HG02970 (cell line): ENCODE results near the gene SRSF7.
"Not testable (repeated sequence)": the region's sequence is repeated elsewhere in the genome, so short reads cannot be mapped to it uniquely, and the experiment has no call there.

Experiments used
- ATAC-seq: cut with Tn5 transposase; IDR thresholded peaks from one replicate; pipeline ENCODE4 v1.9.1; 2021; ENCODE audit warnings: mild to moderate bottlenecking, moderate library complexity, moderate number of reproducible peaks; ENCODE audit not compliant: unreplicated experiment, low FRiP score

The SRSF7 gene

DNA sequence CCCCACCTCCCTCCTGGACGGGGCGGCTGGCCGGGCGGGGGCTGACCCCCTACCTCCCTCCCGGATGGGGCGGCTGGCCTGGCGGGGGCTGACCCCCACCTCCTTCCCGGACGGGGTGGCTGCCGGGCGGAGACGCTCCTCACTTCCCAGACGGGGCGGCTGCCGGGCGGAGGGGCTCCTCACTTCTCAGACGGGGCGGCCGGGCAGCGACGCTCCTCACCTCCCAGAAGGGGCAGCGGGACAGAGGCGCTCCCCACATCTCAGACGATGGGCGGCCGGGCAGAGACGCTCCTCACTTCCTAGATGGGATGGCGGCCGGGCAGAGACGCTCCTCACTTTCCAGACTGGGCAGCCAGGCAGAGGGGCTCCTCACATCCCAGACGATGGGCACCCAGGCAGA lies 4.7 kb upstream of the SRSF7 start:
- ATAC-seq, result not testable (repeated sequence)

- no peak for ATAC-seq
Observed at GRCh38 chr2:38754506-38754905, 3.3 kb upstream of the SRSF7 start.

DNA sequence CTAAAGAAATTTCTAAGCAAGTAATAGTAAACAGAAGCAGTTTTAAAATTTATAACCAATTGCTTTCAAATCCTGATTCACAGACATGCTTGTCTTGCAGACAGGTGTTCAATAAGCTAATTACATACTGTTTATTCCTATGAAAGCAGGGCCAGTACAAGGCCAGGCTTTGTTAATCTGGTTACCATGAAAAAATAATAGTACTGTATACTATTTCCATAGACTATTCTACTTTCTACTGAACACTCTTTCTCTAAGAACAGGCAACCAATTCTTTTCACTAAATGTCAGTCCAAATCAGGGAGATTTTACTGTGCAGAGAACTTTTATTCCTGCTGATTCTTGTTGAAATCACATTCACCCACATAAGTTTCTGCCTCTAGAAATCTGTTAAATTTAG lies 2.9 kb upstream of the SRSF7 start:
- ATAC-seq, result no peak

- no peak for ATAC-seq
Observed at GRCh38 chr2:38751596-38752410, 642 bp upstream of the SRSF7 start.

GRCh38 chr2:38750011-38750890 lies 910 bp downstream of the SRSF7 start:
- peak; percentile 26 for ATAC-seq

GRCh38 chr2:38748943-38749804 lies 2.0 kb downstream of the SRSF7 start:
- no peak for ATAC-seq

GRCh38 chr2:38748391-38748790 lies 2.8 kb downstream of the SRSF7 start:
- no peak for ATAC-seq

GRCh38 chr2:38747819-38748218 lies 3.3 kb downstream of the SRSF7 start:
- ATAC-seq, result no peak

DNA sequence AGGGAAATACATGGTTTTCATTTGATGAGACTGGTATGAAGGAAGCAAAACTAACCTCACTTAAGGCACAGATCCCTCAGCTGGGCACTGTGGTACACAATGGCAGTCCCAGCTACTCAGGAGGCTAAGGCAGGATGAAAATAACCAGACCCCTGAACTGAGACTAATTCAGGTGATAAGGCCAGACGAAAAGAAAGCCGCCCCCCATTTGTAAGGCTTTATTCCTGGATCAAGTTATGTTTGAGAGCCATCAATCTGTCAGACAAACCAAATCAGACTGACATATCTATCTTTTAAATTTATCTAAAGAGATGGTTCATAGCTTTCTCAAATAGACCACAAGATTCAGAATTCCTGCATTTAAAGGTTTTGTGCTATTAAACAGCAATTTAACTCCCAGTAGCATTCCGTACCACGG lies 4.1 kb downstream of the SRSF7 start:
- ATAC-seq, result no peak

DNA sequence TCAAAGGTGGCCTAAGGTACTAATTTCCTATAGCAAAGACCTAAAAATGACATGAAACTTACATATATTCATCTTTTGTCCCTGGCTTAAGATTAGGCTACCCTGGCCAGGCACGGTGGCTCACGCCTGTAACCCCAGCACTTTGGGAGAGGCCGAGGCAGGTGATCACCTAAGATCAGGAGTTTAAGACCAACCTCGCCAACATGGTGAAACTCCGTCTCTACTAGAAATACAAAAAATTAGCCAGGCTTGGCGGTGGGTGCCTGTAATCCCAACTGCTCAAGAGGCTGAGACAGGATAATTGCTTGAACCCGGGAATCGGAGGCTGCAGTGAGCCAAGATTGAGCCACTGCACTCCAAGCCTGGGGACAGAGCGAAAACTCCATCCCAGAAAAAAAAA lies 5.9 kb downstream of the SRSF7 start:
- no peak for ATAC-seq

GRCh38 chr2:38744399-38744780 lies 6.8 kb downstream of the SRSF7 start:
- ATAC-seq, result no peak

GRCh38 chr2:38743672-38744398 lies 7.3 kb downstream of the SRSF7 start:
- no peak for ATAC-seq

DNA sequence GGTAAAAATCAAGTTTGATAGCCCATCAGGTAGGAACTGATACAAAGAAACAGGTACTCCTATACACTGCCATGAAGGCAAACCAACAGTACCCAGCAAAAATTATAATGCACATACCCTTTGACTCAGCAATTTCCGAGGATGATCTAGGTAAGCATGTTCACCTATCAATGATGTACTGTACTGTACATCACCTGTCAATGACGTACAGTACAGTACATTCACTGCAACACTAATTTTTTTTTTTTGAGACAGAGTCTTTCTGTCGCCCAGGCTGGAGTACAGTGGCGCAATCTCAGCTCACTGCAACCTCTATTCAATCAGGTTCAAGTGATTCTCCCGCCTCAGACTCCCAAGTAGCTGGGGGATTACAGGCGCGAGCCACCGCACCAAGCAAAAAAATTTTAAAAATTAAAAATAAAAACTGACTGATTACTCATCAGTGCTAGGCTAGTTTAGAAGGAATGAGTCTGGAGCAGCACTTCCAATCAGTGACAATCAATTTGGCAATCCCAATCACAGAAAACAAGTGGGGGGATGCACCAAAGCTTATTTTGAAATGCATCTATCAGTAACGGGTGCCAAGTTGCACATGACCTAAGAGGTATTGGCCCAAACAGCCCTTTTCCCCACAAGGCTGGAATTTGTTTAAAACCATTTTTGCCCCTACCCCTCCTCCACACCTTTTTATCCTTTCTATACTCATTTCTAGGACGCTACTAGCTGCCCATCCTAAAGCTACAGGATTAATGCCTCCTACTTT lies 8.2 kb downstream of the SRSF7 start:
- no peak for ATAC-seq

DNA sequence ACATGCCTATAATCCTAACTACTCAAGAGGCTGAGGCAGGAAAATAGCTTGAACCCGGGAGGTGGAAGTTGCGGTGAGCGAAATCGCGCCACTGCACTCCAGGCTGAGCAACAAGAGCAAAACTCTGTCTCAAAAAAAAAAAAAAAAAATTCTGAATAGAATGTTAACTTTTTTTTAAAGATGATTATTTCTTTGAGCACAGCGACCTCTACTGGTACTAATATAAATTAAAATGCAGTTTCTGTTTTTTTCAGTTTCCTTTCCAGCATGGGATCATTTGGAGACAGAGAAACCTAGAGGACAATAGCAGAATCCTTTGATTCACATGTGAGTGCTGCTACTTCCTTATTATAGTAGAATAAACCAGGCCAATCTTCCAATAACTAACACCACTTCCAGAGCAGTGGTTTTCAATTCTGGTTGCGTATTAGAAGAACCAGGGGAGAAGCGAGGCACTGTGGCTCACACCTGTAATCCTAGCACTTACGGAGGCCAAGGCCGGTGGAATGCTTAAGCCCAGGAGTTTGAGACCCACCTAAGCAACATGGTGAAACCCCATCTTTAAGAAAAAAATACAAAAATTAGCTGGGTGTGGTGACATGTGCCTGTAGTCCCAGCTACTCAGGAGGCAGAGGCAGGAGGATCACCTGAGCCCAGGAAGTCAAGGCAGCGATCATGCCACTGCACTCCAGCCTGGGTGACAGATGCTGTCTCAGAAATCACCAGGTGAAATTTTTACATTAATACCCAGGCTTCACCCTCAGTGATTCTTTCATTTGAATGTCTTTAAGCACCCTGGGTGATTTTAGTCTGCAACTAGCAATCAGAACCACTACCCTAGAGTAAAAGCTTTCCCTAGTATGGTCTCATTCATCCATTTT lies 10.1 kb downstream of the SRSF7 start:
- ATAC-seq, result no peak

GRCh38 chr2:38739524-38739923 lies 11.6 kb downstream of the SRSF7 start:
- no peak for ATAC-seq

GRCh38 chr2:38737925-38738324 lies 13.2 kb downstream of the SRSF7 start:
- no peak for ATAC-seq

- not testable (repeated sequence) for ATAC-seq
Observed at GRCh38 chr2:38737000-38737698, 14.0 kb downstream of the SRSF7 start.

- ATAC-seq, result no peak
Observed at GRCh38 chr2:38735999-38736320, 15.2 kb downstream of the SRSF7 start.
